ENCODE results near the gene MTCL1.

The MTCL1 gene

DNA sequence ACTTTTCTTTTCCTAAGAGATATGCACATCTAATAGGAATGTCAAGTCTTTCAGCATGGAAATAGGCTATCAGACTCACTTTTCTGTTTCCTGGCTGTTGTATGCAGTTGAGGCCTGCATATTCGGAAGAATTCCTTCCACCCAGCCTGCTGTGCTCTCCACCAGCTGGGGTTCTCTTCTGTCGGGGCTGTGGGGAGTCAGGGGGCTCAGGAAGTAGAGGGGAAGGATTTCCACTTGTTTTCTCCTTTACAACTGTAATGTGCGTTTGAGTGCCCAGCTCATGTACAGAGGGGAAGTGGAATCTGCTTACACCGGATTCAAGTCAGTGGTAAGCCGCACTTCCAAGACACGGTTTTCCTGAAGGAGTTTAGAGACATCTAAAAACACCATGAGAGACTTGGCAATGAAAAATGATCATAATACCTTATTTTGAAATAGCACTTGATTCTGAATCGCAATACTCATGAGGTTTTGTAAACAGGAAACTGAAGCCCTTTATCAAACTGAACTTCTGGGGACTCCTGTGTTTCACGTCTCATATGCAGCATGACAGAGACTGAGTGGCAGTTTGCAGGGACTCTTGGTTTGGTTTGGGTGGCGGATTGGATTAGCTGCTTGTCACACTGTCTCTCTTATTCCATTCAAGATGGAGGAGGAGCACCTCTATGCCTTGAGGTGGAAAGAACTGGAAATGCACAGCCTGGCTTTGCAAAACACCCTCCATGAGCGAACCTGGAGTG, 90.4 kb downstream of the MTCL1 start:
- no peak for DNase-seq

DNA sequence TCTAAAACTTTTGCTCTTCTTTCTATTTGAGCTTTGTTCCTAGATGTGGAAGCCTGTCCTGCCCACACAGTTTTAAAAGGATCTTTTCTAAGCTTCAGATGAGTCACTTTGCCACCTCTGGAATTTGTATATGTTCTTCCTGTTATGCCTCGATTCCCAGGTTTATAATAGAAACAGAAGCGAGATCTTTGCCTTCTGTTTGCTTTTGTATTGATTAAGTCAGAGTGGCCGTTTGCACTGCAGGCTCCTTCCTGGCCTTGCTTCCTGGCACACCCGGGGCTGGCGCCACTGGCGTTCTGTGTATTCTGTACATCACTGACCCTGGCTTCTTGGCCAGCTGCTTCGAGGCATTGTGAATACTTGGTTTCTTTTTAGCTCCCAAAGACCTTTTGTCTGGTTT, 91.8 kb downstream of the MTCL1 start:
- DNase-seq: no peak

- no peak for DNase-seq
Measured at GRCh38 chr18:8799001-8799400, 93.6 kb downstream of the MTCL1 start.

DNA sequence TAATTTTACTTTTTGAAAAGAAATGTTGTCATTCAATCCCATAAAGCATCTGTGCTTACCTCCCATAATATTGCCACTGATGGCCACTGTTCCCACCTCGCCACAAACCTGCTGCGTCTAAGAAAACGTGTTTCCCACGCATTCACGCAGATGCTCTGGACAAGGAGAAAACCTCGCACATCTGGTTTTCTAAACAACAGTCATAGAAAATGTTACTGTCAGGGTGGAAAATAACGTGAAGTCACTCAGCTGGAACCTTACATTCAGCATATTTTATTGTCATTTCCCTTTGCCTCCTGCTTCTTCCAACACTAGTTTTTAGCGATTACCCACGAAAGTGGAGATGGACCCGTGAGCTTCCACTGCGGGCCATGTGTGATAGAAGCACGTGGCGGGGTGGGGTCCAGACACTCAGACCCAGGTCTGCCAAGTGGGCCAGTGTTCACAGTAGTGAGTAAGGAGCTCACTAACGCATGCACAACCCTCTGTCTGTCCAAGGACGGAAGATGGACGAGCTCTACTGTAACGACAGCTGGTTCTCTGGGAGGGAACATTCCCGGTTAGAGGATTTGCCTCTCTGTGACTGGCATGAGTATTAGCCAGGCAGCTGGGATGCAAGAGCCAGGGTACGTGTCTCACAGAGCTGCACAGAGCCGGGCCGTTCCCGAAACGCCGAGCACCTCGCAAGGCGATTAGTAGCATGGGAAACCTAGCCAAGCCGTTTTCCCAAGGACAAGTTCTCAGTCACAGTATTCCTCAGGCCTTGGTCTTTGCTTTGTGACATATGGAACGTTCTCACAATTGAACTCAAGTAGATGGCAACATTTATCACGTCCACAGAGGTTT, 94.5 kb downstream of the MTCL1 start:
- DNase-seq: no peak

DNA sequence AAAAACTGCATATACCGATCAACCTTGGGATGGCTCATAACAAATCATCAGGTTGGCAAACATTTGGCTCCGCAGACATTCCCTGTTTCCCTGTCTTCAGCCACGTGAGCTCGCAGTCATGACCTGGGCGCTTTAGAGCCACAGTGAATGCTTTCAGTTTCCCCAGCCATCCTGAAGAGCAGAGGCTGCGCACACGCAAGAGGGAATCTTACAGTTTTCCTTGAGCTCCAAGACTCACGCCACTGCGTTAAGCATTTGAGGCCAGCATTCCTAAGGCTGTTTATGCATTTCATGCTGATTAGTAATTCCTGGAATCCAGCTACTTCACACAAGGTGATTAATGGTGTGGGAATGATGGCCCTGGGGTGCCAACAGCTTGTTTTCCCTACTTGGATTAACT, 95.1 kb downstream of the MTCL1 start:
- no peak for DNase-seq

GRCh38 chr18:8800876-8801262, 95.5 kb downstream of the MTCL1 start:
- DNase-seq: no peak

GRCh38 chr18:8801263-8801901, 96.0 kb downstream of the MTCL1 start:
- no peak for DNase-seq

DNA sequence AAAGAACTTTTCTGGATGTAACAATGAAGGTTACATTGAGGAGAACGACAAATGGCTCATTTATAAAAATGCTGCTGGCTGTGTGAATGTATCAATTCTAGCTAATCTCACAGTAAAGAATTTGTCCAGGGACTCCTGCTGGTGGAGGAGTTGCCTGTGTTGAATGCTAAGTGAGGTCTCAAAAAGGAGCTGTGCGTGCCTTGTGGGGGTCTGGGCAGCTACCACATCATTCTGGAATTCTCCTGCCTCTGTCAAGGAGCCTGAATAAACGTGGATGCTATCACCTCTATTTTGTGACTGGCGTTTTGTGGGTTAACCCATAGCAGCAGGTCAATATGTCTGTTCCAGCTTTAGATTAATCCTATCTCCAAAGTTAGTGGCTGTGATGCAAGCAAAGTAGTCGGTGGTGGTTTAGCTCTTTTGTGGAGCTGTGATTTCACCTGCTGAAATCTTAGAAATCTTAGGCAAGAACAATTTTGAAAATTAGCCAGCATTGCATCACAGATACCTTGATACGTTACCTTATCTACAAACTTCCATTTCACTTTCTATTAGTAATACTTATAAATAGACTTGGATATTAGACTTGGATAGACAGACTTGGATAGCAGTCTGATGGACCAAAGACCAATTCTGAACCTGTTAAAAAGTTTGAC, 96.8 kb downstream of the MTCL1 start:
- no peak for DNase-seq

DNA sequence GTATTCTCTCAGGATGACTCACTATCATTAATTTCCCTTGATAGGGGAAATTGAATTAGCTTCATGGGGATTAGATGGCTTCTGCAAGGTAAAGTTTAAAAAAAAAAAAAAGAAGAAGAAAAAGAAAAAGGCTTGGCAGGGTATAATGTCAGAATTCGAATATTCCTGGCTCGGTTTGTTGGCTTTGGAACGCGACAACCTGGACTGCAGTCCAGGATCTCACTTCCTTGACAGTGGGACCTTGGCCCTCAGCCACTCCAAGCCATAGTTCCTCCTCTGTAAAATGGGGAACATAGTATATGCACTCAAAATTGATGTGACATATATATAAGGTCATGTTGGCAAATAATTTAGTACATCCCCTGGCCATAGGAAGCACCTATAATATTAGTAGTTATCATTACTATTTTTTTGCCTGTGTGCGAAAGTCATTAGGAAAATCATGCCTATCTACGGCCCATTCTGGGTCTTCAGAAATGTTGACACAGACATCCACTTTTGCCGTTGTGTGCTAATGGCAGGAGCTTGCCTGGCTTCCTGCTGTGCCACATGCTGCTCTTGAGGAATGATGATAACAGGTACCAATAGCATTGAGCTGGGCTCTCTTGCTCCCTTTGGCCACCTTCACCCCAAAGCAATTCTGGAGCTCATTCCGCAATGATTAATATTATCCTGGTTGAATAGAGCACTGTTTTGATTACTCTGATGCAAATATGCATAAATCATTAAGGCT, 97.9 kb downstream of the MTCL1 start:
- no peak for DNase-seq

DNA sequence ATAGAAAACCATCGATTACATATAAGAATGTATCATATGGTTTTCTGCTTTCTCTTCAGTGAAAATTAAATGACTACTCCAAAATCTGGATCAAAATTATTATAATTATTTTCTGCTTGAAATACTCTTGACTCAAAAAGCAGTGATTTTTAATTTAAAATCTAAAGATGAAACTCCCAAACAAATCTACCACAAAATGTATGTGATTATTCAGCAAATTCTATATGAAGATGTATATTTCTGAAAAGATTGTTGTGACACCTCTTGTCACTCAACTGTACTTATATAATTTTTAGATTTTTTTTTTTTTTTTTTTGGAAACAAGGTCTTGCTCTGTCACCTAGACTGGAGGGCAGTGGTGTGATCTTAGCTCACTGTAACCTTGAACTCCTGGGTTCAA, 98.6 kb downstream of the MTCL1 start:
- no peak for DNase-seq

DNA sequence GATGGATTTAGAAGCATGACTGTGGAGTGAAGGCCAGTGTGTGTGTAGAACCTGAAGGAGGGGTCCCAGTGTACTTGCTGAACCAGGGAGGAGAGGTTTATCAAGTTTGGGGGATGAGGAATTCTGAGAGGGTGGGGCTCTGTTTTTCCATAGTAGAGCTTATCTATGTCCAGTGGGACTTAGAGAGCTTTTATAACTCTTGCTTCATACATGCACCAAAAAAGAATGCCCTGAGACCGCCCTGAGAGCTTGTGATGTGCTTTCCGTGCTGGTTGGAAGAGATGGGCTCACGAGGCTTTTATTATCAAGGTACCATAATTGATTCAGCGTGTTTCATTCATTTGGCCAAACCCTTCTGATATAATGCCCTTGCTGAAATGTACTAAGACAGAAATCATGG, 100.2 kb downstream of the MTCL1 start:
- DNase-seq: no peak

GRCh38 chr18:8806100-8806797, 100.9 kb downstream of the MTCL1 start:
- DNase-seq: no peak

DNA sequence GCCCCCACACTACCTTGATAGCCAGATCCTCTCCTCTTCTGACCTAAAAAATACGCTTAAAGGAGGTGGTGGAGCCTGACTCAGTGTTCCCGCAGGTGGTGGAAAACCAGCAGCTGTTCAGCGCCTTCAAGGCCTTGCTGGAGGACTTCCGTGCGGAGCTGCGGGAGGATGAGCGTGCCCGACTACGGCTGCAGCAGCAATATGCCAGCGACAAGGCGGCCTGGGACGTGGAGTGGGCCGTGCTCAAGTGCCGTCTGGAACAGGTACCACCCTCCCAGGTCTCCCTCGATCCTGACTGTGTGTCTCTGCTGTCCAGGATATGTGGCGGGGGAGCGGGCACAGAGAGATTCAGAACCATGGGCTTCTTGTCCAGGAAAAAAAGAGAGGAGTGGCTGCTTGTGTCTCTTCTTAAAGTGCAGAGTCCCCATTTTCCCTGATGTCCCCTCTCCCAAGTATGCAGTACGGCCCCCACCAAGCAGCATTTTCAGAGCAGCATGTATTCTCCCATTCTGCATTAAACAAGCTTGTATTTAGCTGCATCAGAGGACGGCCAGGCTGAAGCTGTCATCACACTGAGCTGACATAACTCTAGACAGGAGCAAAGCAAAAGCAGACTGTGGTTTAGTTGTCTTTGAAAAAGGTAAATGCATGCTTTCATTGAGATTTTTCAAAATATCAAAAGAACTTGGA, 101.6 kb downstream of the MTCL1 start:
- DNase-seq: no peak

- no peak for DNase-seq
Measured at GRCh38 chr18:8807488-8807805, 102.1 kb downstream of the MTCL1 start.

DNA sequence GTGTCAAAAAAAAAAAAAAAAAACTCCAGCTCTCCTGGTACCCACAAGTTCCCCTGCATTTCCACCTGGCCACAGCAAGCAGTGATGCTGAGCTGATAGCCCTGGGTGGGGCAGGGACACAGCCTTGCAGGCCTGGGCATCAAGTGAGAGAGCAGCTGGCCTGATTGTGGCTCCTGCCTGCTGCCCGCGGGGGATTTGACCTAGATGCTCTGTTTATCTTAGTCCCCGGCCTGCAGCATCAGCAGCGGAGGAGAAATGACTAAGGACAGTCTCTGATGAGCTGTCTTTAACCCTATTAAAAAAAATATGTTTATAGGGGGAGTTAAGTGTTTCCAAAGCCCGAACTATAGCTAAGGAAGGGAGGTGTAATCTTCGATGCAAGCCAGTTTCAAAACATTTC, 102.6 kb downstream of the MTCL1 start:
- no peak for DNase-seq

GRCh38 chr18:8809514-8809913, 104.2 kb downstream of the MTCL1 start:
- no peak for DNase-seq

DNA sequence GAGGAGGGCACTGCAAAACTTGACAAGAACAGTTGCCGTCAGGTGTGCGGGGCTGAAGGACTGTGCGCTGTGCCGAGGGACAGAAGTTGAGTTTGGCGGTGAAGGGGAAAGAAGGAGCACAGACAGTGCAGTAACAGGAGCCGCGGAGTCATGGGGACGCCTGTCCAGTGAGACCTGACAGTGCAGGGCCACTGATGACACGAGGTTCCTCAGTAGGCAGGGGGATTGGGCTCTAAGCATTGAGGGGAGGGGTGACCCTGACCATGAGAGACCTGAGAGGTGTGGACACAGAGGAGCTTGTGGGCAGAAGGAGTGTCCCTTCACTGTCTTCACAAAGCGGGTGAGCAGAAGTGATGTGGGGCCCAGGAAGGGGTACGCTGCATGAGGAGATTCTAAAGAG, 104.8 kb downstream of the MTCL1 start:
- DNase-seq: no peak

DNA sequence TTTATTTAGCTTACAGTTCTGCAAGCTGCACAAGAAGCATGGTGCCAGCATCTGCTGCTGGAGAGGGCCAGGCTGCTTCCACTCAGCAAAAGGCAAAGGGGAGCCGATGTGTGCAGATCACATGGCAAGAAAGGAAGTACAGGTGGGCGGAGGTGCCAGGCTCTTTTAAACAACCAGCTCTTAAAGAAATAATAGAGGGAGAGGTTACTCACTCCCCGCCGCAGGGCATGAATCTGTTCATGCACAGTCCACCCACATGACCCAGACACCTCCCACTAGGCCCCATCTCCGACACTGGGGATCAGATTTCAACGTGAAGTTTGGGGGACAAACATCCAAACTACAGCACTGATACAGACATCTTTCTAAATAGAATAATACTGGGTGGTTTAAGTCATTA, 105.8 kb downstream of the MTCL1 start:
- DNase-seq: no peak

GRCh38 chr18:8812631-8813030, 107.3 kb downstream of the MTCL1 start:
- DNase-seq: no peak

DNA sequence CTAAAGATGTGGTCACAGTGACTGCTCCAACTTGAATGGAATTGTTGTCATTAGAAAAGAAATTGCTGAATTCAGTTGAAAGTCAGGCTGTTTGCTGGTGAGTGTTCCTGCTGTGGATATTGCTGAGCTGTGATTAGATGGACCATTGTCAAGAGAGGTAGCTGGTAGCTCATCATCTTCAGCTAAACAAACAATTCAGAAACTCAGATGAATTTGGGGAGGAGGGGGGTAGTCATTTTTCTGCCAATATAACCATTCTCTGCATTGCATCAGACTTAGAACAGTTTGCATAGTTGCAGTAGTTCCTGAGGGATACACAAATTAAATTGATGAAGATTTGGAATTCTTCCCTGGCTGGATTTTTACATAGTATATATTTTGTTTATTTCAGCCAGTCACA, 108.3 kb downstream of the MTCL1 start:
- DNase-seq: no peak

- DNase-seq: no peak
Measured at GRCh38 chr18:8814206-8814605, 108.8 kb downstream of the MTCL1 start.

- DNase-seq: no peak
Measured at GRCh38 chr18:8816220-8816619, 110.9 kb downstream of the MTCL1 start.
